ENCODE measurements around the gene ZNF791.
"Not testable (repeated sequence)": the region's sequence is repeated elsewhere in the genome, so short reads cannot be mapped to it uniquely, and the experiment has no call there.

ZNF791 gene

GRCh38 chr19:12597594-12597993 is 13.1 kb upstream of the ZNF791 start:
- Histone ChIP-seq H3K4me3 (ENCODE audit: low read length in 2 of 2) (no peak overlapping the region), H3K9ac (ENCODE audit: low read length in 2 of 2) (no peak overlapping the region), H3K27ac (ENCODE audit: low read length) (no peak overlapping the region), H3K36me3 (ENCODE audit: control insufficient read depth in 2 of 2, insufficient read depth in 2 of 2, low read length in 2 of 2) (peaks cover 3 to 10% of the 10 kb centered on the region in 2 donors), H3K9me3 (ENCODE audit: control insufficient read depth in 2 of 2, low read length in 2 of 2) (no peaks in the 10 kb centered on the region), H3K27me3 (ENCODE audit: control insufficient read depth in 1 of 2, insufficient read depth in 2 of 2, low read length in 2 of 2) (no peaks in the 10 kb centered on the region), H3K4me1 (ENCODE audit: control insufficient read depth, insufficient read depth, low read length) (no peaks in the 10 kb centered on the region)

DNA sequence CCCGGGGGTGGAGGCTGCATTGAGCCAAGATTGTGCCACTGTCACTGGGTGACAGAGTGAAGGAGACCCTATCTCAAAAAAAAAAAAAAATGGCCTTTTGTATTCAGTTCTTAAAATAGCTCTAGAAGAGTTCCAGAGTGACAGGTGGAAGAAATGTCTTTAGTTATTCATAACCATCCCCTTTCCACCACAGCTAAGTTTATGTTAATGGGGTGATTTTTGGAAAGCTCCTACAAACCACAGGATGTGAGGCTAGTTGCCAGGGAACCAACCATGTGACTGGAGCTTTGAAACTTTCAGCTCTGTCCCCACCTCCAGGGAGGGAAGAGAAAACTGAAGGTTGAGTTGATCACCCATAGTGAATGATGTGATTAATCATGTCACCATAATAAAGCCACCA is 7.0 kb upstream of the ZNF791 start:
- H3K27ac ChIP-seq (ENCODE audit: low read length) = no peak overlapping the region
- no peak overlapping the region for H3K9ac ChIP-seq (ENCODE audit: low read length in 2 of 2)
- H3K4me1 ChIP-seq (ENCODE audit: control insufficient read depth, insufficient read depth, low read length) = no peaks in the 10 kb centered on the region
- H3K9me3 ChIP-seq (ENCODE audit: control insufficient read depth in 2 of 2, low read length in 2 of 2) = no peaks in the 10 kb centered on the region
- no peaks in the 10 kb centered on the region for H3K27me3 ChIP-seq (ENCODE audit: control insufficient read depth in 1 of 2, insufficient read depth in 2 of 2, low read length in 2 of 2)
- H3K4me3 ChIP-seq (ENCODE audit: low read length in 2 of 2) = no peak overlapping the region
- peaks cover 1 to 16% of the 10 kb centered on the region in 2 donors for H3K36me3 ChIP-seq (ENCODE audit: control insufficient read depth in 2 of 2, insufficient read depth in 2 of 2, low read length in 2 of 2)

DNA sequence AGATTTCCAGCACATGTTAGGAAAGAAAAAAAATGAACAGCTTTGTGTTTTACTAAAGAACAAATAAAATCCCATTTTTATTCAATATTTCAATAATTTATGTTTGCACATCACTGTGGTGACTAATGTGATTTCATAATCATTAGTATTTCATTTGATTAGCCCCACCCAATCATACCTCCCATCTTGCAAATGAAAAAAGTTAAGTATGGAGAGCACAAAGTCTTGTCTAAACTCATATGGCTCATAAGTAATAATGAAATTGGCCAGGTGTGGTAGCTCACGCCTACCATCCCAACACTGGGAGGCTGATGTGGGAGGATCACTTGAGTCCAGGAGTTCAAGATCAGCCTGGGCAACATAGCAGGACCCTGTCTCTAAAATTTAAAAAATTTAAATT is 3.9 kb upstream of the ZNF791 start:
- Histone ChIP-seq H3K36me3 (ENCODE audit: control insufficient read depth in 2 of 2, insufficient read depth in 2 of 2, low read length in 2 of 2) (peaks cover 4 to 10% of the 10 kb centered on the region in 2 donors), H3K4me3 (ENCODE audit: low read length in 2 of 2) (no peak overlapping the region), H3K9ac (ENCODE audit: low read length in 2 of 2) (no peak overlapping the region), H3K27me3 (ENCODE audit: control insufficient read depth in 1 of 2, insufficient read depth in 2 of 2, low read length in 2 of 2) (no peaks in the 10 kb centered on the region), H3K27ac (ENCODE audit: low read length) (no peak overlapping the region), H3K4me1 (ENCODE audit: control insufficient read depth, insufficient read depth, low read length) (peaks cover 5% of the 10 kb centered on the region), H3K9me3 (ENCODE audit: control insufficient read depth in 2 of 2, low read length in 2 of 2) (no peaks in the 10 kb centered on the region)

- no peak overlapping the region for H3K9ac ChIP-seq (ENCODE audit: low read length in 2 of 2)
- peaks cover 4 to 10% of the 10 kb centered on the region in 2 donors for H3K36me3 ChIP-seq (ENCODE audit: control insufficient read depth in 2 of 2, insufficient read depth in 2 of 2, low read length in 2 of 2)
- no peaks in the 10 kb centered on the region for H3K9me3 ChIP-seq (ENCODE audit: control insufficient read depth in 2 of 2, low read length in 2 of 2)
- peaks cover 10% of the 10 kb centered on the region for H3K4me1 ChIP-seq (ENCODE audit: control insufficient read depth, insufficient read depth, low read length)
- H3K4me3 ChIP-seq (ENCODE audit: low read length in 2 of 2) = no peak overlapping the region
- no peak overlapping the region for H3K27ac ChIP-seq (ENCODE audit: low read length)
- H3K27me3 ChIP-seq (ENCODE audit: control insufficient read depth in 1 of 2, insufficient read depth in 2 of 2, low read length in 2 of 2) = no peaks in the 10 kb centered on the region
Measured at GRCh38 chr19:12607631-12608030, 3.1 kb upstream of the ZNF791 start.

GRCh38 chr19:12611361-12611699 is 610 bp downstream of the ZNF791 start:
- Histone ChIP-seq H3K4me1 (ENCODE audit: control insufficient read depth, insufficient read depth, low read length) (peaks cover 16% of the 10 kb centered on the region), H3K27me3 (ENCODE audit: control insufficient read depth in 1 of 2, insufficient read depth in 2 of 2, low read length in 2 of 2) (no peaks in the 10 kb centered on the region), H3K4me3 (ENCODE audit: low read length in 2 of 2) (peak overlapping the region; percentile 94 to 100), H3K9ac (ENCODE audit: low read length in 2 of 2) (peak overlapping the region; percentile 93 to 99), H3K27ac (ENCODE audit: low read length) (peak overlapping the region; percentile 98), H3K9me3 (ENCODE audit: control insufficient read depth in 2 of 2, low read length in 2 of 2) (no peaks in the 10 kb centered on the region), H3K36me3 (ENCODE audit: control insufficient read depth in 2 of 2, insufficient read depth in 2 of 2, low read length in 2 of 2) (peaks cover 12 to 16% of the 10 kb centered on the region in 2 donors)

- H3K4me1 ChIP-seq (ENCODE audit: control insufficient read depth, insufficient read depth, low read length) = peaks cover 6% of the 10 kb centered on the region
- H3K36me3 ChIP-seq (ENCODE audit: control insufficient read depth in 2 of 2, insufficient read depth in 2 of 2, low read length in 2 of 2) = peaks cover 8 to 11% of the 10 kb centered on the region in 2 donors
- H3K4me3 ChIP-seq (ENCODE audit: low read length in 2 of 2) = no peak overlapping the region
- no peaks in the 10 kb centered on the region for H3K27me3 ChIP-seq (ENCODE audit: control insufficient read depth in 1 of 2, insufficient read depth in 2 of 2, low read length in 2 of 2)
- no peak overlapping the region for H3K9ac ChIP-seq (ENCODE audit: low read length in 2 of 2)
- no peaks in the 10 kb centered on the region for H3K9me3 ChIP-seq (ENCODE audit: control insufficient read depth in 2 of 2, low read length in 2 of 2)
- H3K27ac ChIP-seq (ENCODE audit: low read length) = no peak overlapping the region
Measured at GRCh38 chr19:12617646-12618045, 6.9 kb downstream of the ZNF791 start.

GRCh38 chr19:12621253-12622024 is 10.7 kb downstream of the ZNF791 start:
- H3K27me3 ChIP-seq (ENCODE audit: control insufficient read depth in 1 of 2, insufficient read depth in 2 of 2, low read length in 2 of 2); H3K4me3 ChIP-seq (ENCODE audit: low read length in 2 of 2); H3K9me3 ChIP-seq (ENCODE audit: control insufficient read depth in 2 of 2, low read length in 2 of 2); H3K36me3 ChIP-seq (ENCODE audit: control insufficient read depth in 2 of 2, insufficient read depth in 2 of 2, low read length in 2 of 2); H3K9ac ChIP-seq (ENCODE audit: low read length in 2 of 2); H3K27ac ChIP-seq (ENCODE audit: low read length); H3K4me1 ChIP-seq (ENCODE audit: control insufficient read depth, insufficient read depth, low read length): not testable (repeated sequence)

GRCh38 chr19:12623361-12624031 is 12.8 kb downstream of the ZNF791 start:
- Histone ChIP-seq H3K27me3 (ENCODE audit: control insufficient read depth in 1 of 2, insufficient read depth in 2 of 2, low read length in 2 of 2) (no peaks in the 10 kb centered on the region), H3K36me3 (ENCODE audit: control insufficient read depth in 2 of 2, insufficient read depth in 2 of 2, low read length in 2 of 2) (peaks cover 17 to 19% of the 10 kb centered on the region in 2 donors)

GRCh38 chr19:12626958-12627357 is 16.2 kb downstream of the ZNF791 start:
- Histone ChIP-seq H3K36me3 (ENCODE audit: control insufficient read depth in 2 of 2, insufficient read depth in 2 of 2, low read length in 2 of 2) (peaks cover 26 to 29% of the 10 kb centered on the region in 2 donors), H3K4me1 (ENCODE audit: control insufficient read depth, insufficient read depth, low read length) (no peaks in the 10 kb centered on the region), H3K27ac (ENCODE audit: low read length) (no peak overlapping the region), H3K9me3 (ENCODE audit: control insufficient read depth in 2 of 2, low read length in 2 of 2) (peaks cover 0 to 3% of the 10 kb centered on the region in 2 donors), H3K27me3 (ENCODE audit: control insufficient read depth in 1 of 2, insufficient read depth in 2 of 2, low read length in 2 of 2) (no peaks in the 10 kb centered on the region), H3K4me3 (ENCODE audit: low read length in 2 of 2) (no peak overlapping the region), H3K9ac (ENCODE audit: low read length in 2 of 2) (no peak overlapping the region)

More at GRCh38 chr19:12623361-12624031, 12.8 kb downstream of the ZNF791 start:
- H3K27ac ChIP-seq (ENCODE audit: low read length) = no peak overlapping the region
- peaks cover 0 to 3% of the 10 kb centered on the region in 2 donors for H3K9me3 ChIP-seq (ENCODE audit: control insufficient read depth in 2 of 2, low read length in 2 of 2)
- H3K4me3 ChIP-seq (ENCODE audit: low read length in 2 of 2) = no peak overlapping the region
- no peak overlapping the region for H3K9ac ChIP-seq (ENCODE audit: low read length in 2 of 2)
- no peaks in the 10 kb centered on the region for H3K4me1 ChIP-seq (ENCODE audit: control insufficient read depth, insufficient read depth, low read length)

DNA sequence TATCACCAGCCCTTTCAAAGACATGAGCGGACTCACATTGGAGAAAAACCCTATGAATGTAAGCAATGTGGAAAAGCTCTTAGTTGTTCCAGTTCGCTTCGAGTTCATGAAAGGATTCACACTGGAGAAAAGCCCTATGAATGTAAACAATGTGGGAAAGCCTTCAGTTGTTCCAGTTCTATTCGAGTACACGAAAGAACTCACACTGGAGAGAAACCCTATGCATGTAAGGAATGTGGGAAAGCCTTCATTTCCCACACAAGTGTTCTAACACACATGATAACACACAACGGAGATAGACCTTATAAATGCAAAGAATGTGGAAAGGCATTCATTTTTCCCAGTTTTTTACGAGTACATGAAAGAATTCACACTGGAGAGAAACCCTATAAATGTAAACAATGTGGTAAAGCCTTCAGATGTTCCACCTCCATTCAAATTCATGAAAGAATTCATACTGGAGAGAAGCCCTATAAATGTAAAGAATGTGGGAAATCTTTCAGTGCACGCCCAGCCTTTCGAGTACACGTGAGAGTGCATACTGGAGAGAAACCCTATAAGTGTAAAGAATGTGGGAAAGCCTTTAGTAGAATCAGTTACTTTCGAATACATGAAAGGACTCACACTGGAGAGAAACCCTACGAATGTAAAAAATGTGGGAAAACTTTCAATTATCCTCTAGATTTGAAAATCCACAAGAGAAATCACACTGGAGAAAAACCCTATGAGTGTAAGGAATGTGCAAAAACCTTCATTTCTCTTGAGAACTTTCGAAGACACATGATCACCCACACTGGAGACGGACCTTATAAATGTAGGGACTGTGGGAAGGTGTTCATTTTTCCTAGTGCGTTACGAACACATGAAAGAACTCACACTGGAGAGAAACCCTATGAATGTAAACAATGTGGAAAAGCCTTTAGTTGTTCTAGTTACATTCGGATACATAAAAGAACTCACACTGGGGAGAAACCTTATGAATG is 17.6 kb downstream of the ZNF791 start:
- Histone ChIP-seq H3K27ac (ENCODE audit: low read length) (no peak overlapping the region), H3K36me3 (ENCODE audit: control insufficient read depth in 2 of 2, insufficient read depth in 2 of 2, low read length in 2 of 2) (peaks cover 26 to 29% of the 10 kb centered on the region in 2 donors), H3K4me1 (ENCODE audit: control insufficient read depth, insufficient read depth, low read length) (no peaks in the 10 kb centered on the region), H3K4me3 (ENCODE audit: low read length in 2 of 2) (no peak overlapping the region), H3K27me3 (ENCODE audit: control insufficient read depth in 1 of 2, insufficient read depth in 2 of 2, low read length in 2 of 2) (no peaks in the 10 kb centered on the region), H3K9me3 (ENCODE audit: control insufficient read depth in 2 of 2, low read length in 2 of 2) (peaks cover 0 to 3% of the 10 kb centered on the region in 2 donors), H3K9ac (ENCODE audit: low read length in 2 of 2) (no peak overlapping the region)
